Smooth muscle cell of bladder (primary cell): ENCODE data around the gene CDK12. TPM values are rescaled to one million over a fixed set of nuclear protein-coding genes. Genes with fewer than 3 reads are reported as not detected.

ENCODE experiments used
- total RNA-seq: library from RNA; depleted of rRNA; stranded (reverse); fragments of >200 nt; gene quantifications from 2 replicates; pipeline ENCODE4 v1.2.3, GENCODE V29; 2014

Gene CDK12
- total RNA-seq, result 16.8 and 18.9 TPM in 2 replicates

GRCh38 chr17:39461113-39461925 is at the start of gene CDK12:
Gene CDK12 (plus strand): TSS chr17:39461486. CDS start chr17:39462072, 586 bp downstream.

DNA sequence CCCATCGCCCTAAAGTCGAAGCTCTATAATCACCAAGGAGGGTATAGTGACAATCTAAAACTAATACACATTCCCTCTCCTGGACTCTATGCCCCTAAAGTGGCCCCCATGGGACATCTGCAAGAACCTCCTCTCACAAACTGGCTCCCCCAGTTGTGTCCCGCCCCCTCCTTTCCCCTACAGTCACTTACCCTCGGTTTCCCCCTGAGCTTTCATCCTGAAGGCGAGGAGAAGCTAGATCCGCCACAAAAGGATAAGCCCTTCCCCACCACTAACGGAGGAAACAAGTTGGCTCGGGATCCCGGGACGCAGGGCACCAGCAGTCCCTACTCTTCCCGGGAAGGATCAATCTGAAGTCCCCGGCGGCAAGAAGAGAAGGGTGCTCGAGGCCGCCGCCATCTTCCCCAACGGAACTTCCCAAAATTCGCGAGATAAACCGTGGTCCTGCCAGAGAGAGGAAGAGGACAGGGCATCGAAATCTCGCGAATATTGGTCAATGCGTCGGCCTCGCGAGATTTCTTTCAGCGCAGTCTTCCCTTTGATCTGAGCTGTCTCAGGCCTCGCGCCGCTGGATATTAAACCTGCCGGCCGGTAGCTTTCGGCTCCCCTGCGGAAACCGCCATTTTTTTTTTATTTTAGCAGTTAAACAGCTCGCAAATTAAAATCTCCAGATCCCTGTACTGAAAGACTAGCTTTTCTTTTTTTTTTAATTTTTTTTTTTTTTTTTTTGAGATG is 10.3 kb upstream of the CDK12 start, which contains the start of gene MED1:
Gene MED1, minus strand, starts transcription at position 417 of the 735 bp plus-strand sequence. Its CDS starts 201 bp downstream, at position 216.

Other genes with a start within 250 kb of the CDK12 start
- gene STAC2, start 235.5 kb upstream of the CDK12 start, total RNA-seq, result not detected in 2 replicates
- gene FBXL20, start 59.9 kb upstream of the CDK12 start, total RNA-seq, result 10.7 and 12.6 TPM in 2 replicates
- 14.6 and 15.0 TPM in 2 replicates for gene MED1, start 10.2 kb upstream of the CDK12 start, total RNA-seq
- gene NEUROD2, start 146.4 kb downstream of the CDK12 start, total RNA-seq, result not detected in 2 replicates
- gene PPP1R1B, start 165.5 kb downstream of the CDK12 start, total RNA-seq, result not detected in 2 replicates
- 19.8 and 30.2 TPM in 2 replicates for gene STARD3, start 175.7 kb downstream of the CDK12 start, total RNA-seq
- 0.14 and 0.37 TPM in 2 replicates for gene TCAP, start 203.9 kb downstream of the CDK12 start, total RNA-seq
- gene PNMT, start 207.0 kb downstream of the CDK12 start, total RNA-seq, result not detected in 2 replicates
- gene PGAP3, start 226.6 kb downstream of the CDK12 start, total RNA-seq, result 10.8 and 15.0 TPM in 2 replicates
- 27.7 and 34.1 TPM in 2 replicates for gene ERBB2, start 238.6 kb downstream of the CDK12 start, total RNA-seq